Adrenal gland (tissue), 5 donors: ENCODE results near the gene MFNG.

Source experiments
- CTCF ChIP-seq, 6 experiments: fragments of 450-650 bp in 4 of 6; fragments of 200-600 bp in 2 of 6; sonication (generic) in 1 of 6; IDR thresholded peaks; 1 replicate in 5 of 6; 2 replicates in 1 of 6; pipeline versions ENCODE4 v1.5.1 to v1.8.0; 2016 to 2021; ENCODE audit warnings: antibody characterized with exemption in 6 of 6, mild to moderate bottlenecking in 2 of 6, moderate library complexity in 1 of 6
- POLR2A ChIP-seq, 2 donors: fragments of 450-650 bp; IDR thresholded peaks; one replicate each; pipeline ENCODE4 v1.6.1; 2017; ENCODE audit warnings: antibody characterized with exemption in 2 of 2, mild to moderate bottlenecking in 2 of 2, moderate library complexity in 1 of 2
- donor health status: DM: no; HTN: no; CAD: no.

DNA sequence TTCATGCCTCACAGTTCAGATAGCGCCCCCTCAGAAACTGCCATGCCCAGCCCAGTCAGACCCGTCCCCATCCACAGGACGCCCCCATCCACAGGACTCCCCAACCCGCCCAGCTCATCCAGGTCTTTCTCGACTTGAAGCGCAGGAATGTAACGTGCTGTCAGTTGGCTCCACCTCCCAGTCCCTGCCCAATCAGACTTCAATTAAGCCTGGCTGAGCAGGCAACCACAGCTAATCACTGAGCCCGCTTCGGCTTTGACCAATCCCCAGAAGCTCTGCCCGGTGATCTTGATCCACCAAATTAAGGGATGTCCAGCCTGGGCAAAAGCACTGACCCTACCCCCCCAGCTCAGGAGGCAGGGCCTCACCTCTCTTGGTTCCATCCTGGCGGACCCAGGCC lies 10.5 kb upstream of the MFNG start:
- TF ChIP-seq CTCF (IDR thresholded peaks at IDR 0.05) = no peak
- TF ChIP-seq POLR2A (IDR thresholded peaks at IDR 0.05) = no peak
